GM18520 (cell line): ENCODE data around the gene EGFL8.

Experiments used
- ATAC-seq: cut with Tn5 transposase; IDR thresholded peaks from one replicate; pipeline ENCODE4 v1.9.1; 2021; ENCODE audit not compliant: unreplicated experiment

The EGFL8 gene

GRCh38 chr6:32146287-32146686 is 18.1 kb upstream of the EGFL8 start:
- ATAC-seq: no peak

- ATAC-seq: no peak
These were observed 17.7 kb upstream of the EGFL8 start for GRCh38 chr6:32146687-32147086.

GRCh38 chr6:32147401-32148132 is 16.8 kb upstream of the EGFL8 start:
- no peak for ATAC-seq

DNA sequence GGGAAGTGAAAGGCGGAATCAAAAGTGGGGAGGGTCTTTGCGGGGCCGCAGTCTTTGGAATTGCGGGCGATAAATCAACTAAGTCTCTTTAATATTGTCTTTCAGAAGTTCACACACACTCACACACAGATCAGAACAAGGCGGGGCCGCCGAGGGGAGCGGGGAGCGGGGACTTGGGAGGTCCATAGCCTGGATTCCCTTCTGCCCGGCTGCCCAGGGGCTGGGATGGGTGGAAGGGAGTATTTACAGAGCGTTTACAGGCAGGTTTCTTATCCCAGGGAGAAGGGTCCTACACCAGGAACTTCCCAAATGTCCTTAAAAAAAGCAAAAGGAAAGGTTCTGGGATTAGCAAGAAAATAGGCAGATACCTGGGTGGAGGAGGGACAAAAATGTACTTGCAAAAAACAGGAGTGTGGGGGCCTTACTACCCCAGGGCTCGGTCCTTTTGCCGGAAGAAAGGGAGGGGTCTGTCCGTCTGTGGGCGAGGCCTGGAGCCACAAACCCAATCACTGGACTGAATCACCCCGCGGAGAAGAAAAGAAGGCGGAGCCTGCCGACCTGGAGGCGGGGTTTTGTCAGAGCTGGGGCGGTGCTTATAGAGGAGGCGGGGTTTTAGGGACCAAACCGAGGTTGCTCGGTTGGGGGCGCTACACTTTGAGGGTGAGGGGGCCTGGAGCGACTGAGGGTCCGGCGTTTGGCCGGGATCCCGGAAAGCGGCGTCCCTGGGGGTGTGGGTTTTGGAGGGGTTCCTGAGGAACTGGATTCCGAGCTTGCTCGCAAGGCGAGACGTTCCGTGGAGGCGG is 15.9 kb upstream of the EGFL8 start:
- ATAC-seq: no peak

GRCh38 chr6:32149092-32149755 is 15.2 kb upstream of the EGFL8 start:
- ATAC-seq: no peak

GRCh38 chr6:32149932-32150870 is 14.2 kb upstream of the EGFL8 start:
- ATAC-seq: no peak

DNA sequence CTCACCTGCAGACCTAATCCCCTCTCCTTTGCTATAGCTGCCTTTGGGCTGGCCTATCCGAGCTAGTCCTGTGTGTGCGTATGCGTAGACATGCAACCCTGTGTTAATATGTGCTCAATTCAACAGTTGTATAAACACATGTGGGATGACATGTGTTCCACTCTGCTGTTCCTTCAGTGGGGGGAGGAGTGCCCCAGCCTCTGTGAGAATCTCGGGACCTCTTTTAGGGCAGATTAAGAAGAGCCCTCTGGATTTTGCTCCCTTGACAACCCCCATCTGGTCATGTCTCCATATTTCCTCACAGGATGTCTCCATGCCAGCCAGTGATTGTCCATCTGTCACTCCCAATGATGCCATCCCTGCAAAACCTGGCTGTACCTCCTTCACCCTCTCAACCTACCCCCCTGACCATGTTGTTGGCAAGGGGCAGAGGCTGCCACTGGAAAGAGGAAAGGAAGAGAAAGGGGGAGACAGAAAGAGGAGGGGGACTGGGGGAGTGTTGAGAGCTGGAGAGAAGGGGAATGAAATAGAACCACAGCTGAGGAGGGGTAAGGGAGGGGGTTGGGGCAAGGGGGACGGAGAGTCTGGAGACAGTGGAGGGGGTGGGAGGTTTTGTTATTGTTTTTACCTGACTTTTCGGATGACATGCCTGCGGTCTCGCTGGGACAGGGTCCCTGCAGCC is 13.1 kb upstream of the EGFL8 start:
- ATAC-seq: no peak

DNA sequence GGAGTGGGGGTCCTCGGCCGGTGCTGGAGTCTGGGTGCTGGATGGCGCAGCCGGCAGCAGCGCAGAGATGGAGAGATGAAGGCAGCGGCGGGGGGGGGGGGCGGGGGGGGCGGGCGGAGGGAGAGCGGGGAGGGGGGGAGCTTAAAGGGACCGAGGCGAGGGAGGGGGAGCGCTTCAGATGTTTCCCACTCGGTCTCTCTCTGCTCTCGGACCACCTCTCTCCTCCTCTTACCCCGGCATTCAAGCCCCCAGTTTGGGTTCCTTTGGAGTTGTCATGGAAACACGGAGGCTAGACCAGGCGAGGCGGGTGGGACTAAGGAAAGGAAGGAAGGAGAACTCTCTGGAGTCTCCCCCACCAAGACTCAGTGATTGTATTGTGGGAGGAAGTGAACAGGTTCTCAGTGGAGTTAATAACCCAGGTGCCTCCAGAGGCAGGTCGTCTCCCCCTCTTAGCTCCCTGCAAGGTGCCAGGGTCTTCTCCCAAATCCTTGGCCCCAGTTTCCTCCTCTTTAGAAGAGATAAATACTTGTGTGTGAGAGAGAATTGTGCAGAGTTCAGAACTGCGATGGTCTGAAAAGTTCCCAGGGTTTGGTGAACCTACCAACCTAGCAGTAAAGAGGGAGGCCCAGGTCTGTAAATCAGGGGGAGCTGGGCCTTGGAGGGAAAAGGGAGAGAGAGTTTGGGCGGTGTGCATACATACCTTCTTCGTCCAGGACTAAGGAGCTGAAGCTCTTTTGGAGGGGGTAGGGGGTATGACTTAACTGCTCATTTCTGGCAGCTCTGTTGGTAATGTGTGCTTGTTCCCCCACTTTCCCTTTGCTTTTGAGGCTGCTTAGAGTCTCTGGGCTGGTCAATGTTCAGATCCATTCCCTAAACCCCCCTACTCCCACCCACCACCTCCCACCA is 12.3 kb upstream of the EGFL8 start, which contains the start of gene PRRT1:
PRRT1 (minus strand) TSS at position 77 of the 906 bp plus-strand sequence. CDS start 112 bp downstream, outside the sequence.
- no peak for ATAC-seq

DNA sequence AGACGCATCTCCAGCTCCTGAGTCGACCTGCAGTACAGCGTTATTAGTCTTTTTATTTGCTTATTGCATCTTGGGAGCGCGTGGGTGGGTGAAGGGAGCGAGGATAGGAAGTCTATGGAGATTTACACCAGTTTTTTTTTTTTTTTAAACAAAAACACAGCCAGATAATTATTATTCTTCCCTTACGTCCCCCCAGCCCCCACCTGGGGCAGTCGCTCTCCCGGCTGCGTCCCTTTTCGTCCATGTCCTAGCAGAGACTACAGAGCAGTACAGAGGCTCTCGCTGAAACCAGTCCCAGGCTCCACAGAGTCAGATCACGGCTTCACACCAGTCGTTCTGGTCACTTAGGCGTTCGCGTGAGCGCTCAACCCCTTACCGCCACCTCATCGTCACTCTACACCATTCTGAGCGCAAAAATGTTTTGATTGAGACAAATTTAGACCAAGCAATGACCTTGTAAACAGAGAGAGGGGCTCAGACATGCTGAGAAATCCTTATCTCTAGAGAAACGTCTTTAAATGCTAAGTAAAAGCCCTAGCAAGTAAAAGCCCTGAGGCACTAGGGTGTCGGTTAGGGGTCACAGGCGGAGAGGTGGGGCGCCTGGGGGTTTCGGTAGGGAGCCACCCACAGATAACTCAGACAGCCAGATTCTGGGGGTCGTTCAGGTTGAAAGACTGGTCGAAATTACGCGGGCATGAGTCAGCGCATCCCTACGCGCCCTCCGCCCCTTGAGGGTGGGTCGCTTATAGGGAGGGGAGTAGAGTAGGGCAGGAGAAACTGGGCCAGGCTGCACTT is 11.4 kb upstream of the EGFL8 start:
- ATAC-seq: no peak

DNA sequence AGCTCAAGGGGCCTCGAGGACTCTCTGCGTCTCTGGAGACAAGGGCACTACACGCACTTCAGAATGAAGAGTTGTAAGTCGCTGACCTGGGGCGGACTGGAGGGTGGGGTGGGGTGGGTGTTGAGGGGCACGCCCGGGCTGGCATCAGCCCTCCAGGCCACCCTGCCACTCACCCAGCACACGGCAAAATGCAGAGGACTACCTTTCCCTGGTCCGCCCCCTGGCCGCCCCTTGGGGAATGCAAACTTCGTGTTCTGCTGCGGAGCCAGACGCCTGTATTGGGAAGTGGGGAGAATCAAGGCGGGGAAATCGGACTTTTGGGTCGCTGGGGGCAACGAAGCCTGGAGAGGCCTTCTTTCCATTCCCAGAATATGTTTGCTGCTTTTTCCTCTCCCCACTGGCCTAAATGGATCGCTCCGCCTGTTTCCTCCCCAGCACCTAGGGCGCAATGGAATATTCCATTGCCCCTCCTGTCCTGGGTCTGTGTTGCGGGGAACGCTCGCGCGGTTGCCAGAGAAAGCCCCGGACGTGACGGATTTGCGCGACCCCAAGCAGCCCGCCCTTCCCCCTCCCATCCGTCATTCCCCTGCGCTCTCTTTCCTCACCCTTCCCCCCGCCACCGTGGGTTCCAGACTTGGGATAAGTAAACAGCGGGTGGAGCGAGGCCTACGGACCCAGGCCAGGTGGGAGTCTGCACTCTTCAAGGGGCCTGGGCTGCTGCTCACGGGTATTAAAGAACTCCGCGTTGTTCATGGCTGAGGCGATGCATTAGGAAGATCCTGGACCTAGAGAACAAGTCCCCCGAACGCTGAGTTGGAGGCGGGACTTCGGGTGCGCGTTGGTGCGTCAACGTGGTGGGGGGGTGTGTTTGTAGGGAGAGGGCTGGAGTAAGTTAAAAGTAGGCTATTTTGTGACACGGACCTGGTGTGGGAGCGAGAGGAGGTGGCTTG is 10.6 kb upstream of the EGFL8 start, which contains the start of gene PPT2:
PPT2 (plus strand) TSS at position 578 of the 950 bp plus-strand sequence. CDS start 454 bp downstream, outside the sequence.
- no peak for ATAC-seq

GRCh38 chr6:32154514-32155161 is 9.8 kb upstream of the EGFL8 start:
- no peak for ATAC-seq

GRCh38 chr6:32156891-32157290 is 7.5 kb upstream of the EGFL8 start:
- ATAC-seq: no peak

DNA sequence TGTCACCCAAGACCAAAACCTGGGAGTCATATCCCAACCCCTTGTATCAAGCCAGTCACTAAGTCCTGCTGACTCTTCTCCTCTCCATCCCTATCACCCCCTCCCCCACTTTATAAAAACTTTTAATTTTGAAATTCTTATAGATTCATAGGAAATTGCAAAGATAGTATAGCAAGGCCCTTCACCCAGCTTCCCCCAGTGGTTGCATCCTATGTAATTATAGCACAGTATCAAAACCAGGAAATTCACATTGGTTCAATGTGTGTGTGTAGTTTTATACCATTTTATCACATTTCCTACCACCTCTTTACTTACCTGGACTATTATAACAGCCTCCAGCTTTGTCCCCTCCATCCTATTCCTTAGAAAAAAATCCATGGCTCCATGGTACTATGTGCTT is 6.3 kb upstream of the EGFL8 start:
- ATAC-seq: no peak

GRCh38 chr6:32163559-32164258 is 686 bp upstream of the EGFL8 start:
- ATAC-seq: no peak

DNA sequence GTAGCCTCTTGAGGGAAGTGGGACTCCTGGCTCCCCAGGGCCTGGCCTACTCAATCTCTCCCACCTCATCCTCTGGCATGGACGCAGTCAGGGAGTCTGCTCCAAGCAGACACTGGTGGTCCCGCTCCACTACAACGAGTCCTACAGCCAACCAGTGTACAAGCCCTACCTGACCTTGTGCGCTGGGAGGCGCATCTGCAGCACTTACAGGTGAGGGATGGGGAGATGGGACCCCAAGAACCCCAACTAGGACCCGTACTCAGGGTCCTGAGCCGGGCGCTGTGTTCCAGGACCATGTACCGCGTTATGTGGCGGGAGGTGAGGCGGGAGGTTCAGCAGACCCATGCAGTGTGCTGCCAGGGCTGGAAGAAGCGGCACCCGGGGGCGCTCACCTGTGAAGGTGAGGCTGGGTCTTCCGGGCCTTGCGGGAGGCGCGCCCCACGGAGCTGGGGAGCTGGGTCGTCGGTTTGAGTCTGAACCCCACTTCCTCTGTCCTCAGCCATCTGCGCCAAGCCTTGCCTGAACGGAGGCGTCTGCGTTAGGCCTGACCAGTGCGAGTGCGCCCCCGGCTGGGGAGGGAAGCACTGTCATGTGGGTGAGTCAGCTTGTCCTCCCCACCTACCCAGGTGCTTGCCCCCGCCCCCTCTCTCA is 2.1 kb downstream of the EGFL8 start:
- no peak for ATAC-seq
